SU-DHL-6 (cell line): ENCODE data around the gene CPLANE1.

ENCODE experiments used
- H2AFZ ChIP-seq: fragments of 200-600 bp; sonication (generic); 2 replicates; pipeline ENCODE4 v1.6.1; 2014; ENCODE audit warnings: low read depth, mild to moderate bottlenecking, moderate library complexity, mixed read lengths, antibody characterized with exemption, low read length; ENCODE audit not compliant: severe bottlenecking
- H3F3A ChIP-seq: fragments of 200-600 bp; shearing (Covaris generic); 2 replicates; pipeline ENCODE4 v1.6.0; 2016; ENCODE audit warnings: antibody characterized with exemption, mild to moderate bottlenecking; ENCODE audit not compliant: insufficient read depth
- H3K27ac ChIP-seq: fragments of 200-600 bp; sonication (generic); 2 replicates; pipeline ENCODE4 v1.5.1; 2016; ENCODE audit warnings: low read depth, mild to moderate bottlenecking, low read length, moderate library complexity, mixed read lengths
- H3K27me3 ChIP-seq: fragments of 200-600 bp; sonication (generic), shearing (Covaris generic); 2 replicates; pipeline ENCODE4 v1.6.0; 2014; ENCODE audit warnings: mild to moderate bottlenecking, low read length
- H3K36me3 ChIP-seq: fragments of 200-600 bp; sonication (generic); 2 replicates; pipeline ENCODE4 v1.6.1; 2014; ENCODE audit warnings: mild to moderate bottlenecking, low read length, mixed read lengths
- H3K4me2 ChIP-seq: fragments of 300-600, 200-600 bp; shearing (Covaris generic), sonication (generic); 2 replicates; pipeline ENCODE4 v1.6.0; 2014; ENCODE audit warnings: low read length, low read depth, mild to moderate bottlenecking; ENCODE audit not compliant: poor library complexity, severe bottlenecking
- H3K4me3 ChIP-seq: fragments of 200-600 bp; sonication (generic); 2 replicates; pipeline ENCODE4 v1.5.1; 2014; ENCODE audit warnings: antibody characterized with exemption, low read length, mild to moderate bottlenecking, mixed read lengths; ENCODE audit not compliant: insufficient read depth, poor library complexity, severe bottlenecking
- H3K79me2 ChIP-seq: fragments of 200-600 bp; sonication (generic); 2 replicates; pipeline ENCODE4 v1.6.1; 2014; ENCODE audit warnings: mild to moderate bottlenecking, low read length, moderate library complexity; ENCODE audit not compliant: insufficient read depth
- H3K9ac ChIP-seq: fragments of 200-600 bp; sonication (generic); 2 replicates; pipeline ENCODE4 v1.7.0; 2014; ENCODE audit warnings: mild to moderate bottlenecking, low read length
- H3K9me2 ChIP-seq: fragments of 200-600 bp; sonication (generic); replicated peaks from 2 replicates; pipeline ENCODE4 v1.6.1; 2014; ENCODE audit warnings: low read length; ENCODE audit not compliant: insufficient read depth
- H3K9me3 ChIP-seq: fragments of 200-600 bp; sonication (generic); 2 replicates; pipeline ENCODE4 v1.6.1; 2014; ENCODE audit warnings: low read length, mixed read lengths; ENCODE audit not compliant: insufficient read depth
- H4K20me1 ChIP-seq: fragments of 200-600 bp; sonication (generic); 2 replicates; pipeline ENCODE4 v1.6.1; 2014; ENCODE audit warnings: low read depth, mild to moderate bottlenecking, antibody characterized with exemption, low read length, moderate library complexity, mixed read lengths
- EZH2phosphoT487 ChIP-seq: fragments of 200-600 bp; sonication (generic), shearing (Covaris generic); conservative IDR thresholded peaks from 2 replicates; pipeline ENCODE4 v1.6.1; 2018; ENCODE audit warnings: mild to moderate bottlenecking, antibody characterized with exemption, low read length, moderate library complexity, mixed read lengths
- TF ChIP-seq, protein P1 (sequence below): fragments of 200-600 bp; sonication (generic); IDR thresholded peaks from one replicate; pipeline ENCODE4 v1.5.1; 2017; ENCODE audit warnings: antibody characterized with exemption, mild to moderate bottlenecking, low read length, moderate library complexity; ENCODE audit not compliant: insufficient read depth, poor library complexity, severe bottlenecking

Gene CPLANE1

DNA sequence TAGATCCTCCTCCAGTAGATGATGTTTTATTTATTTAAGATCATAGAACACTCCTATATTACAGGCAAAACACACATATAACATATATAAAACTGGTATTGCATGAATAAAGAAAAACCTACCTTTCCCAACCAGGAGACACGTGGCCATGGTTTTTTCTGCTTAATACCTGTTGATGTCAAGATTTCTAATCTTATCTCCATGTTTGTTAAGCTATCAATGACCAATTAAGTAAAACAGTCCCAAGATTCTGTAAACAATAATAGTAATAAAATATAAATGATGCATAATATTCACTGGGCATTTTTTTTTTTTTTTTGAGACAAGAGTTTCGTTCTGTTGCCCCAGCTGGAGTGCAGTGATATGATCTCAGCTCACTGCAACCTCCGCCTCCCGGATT lies 1.7 kb downstream of the CPLANE1 start:
- H3K27ac ChIP-seq, result no peak overlapping the region
- H3K27me3 ChIP-seq, result no peaks in the 10 kb centered on the region
- no peaks in the 10 kb centered on the region; the same call in 1 of the 2 replicates for H3F3A ChIP-seq
- no peaks in the 10 kb centered on the region for H3K36me3 ChIP-seq
- no peak for TF ChIP-seq EZH2phosphoT487
- TF ChIP-seq, protein P1, sequence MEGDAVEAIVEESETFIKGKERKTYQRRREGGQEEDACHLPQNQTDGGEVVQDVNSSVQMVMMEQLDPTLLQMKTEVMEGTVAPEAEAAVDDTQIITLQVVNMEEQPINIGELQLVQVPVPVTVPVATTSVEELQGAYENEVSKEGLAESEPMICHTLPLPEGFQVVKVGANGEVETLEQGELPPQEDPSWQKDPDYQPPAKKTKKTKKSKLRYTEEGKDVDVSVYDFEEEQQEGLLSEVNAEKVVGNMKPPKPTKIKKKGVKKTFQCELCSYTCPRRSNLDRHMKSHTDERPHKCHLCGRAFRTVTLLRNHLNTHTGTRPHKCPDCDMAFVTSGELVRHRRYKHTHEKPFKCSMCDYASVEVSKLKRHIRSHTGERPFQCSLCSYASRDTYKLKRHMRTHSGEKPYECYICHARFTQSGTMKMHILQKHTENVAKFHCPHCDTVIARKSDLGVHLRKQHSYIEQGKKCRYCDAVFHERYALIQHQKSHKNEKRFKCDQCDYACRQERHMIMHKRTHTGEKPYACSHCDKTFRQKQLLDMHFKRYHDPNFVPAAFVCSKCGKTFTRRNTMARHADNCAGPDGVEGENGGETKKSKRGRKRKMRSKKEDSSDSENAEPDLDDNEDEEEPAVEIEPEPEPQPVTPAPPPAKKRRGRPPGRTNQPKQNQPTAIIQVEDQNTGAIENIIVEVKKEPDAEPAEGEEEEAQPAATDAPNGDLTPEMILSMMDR, result no peak
- H3K79me2 ChIP-seq, result no peaks in the 10 kb centered on the region
- H3K9ac ChIP-seq, result no peak overlapping the region
- H3K9me2 ChIP-seq, result no peaks in the 10 kb centered on the region
- H2AFZ ChIP-seq, result no peak overlapping the region
- no peaks in the 10 kb centered on the region for H3K9me3 ChIP-seq
- no peaks in the 10 kb centered on the region for H4K20me1 ChIP-seq
- no peak overlapping the region for H3K4me2 ChIP-seq
- no peak overlapping the region for H3K4me3 ChIP-seq

- Histone ChIP-seq H3K4me2 (no peak overlapping the region), H4K20me1 (no peaks in the 10 kb centered on the region), H3K9me2 (no peaks in the 10 kb centered on the region)
Measured at GRCh38 chr5:37247036-37247435, 2.1 kb downstream of the CPLANE1 start.

DNA sequence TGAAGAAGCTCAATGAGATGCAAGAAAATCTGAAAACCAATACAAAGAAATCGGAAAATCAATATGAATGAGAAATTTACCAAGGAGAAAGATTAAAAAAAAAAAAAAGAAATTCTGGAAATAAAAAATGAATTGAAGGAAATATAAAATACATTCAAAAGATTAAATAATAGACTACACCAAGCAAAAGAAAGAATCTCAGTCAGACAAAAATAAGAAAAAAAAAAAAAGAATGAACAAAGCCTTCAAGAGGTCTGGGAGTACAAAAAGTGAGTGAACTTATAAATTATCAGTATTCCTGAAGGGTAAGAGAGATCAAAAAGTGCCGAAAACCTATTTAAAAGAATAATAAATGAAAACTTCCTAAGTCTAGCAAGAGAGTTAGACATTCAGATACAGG lies 14.9 kb downstream of the CPLANE1 start:
- Histone ChIP-seq H3K36me3 (no peaks in the 10 kb centered on the region), H3K4me3 (no peak overlapping the region), H3K9me3 (no peaks in the 10 kb centered on the region), H3K27me3 (no peaks in the 10 kb centered on the region), H2AFZ (no peak overlapping the region), H3K27ac (no peak overlapping the region), H3K9me2 (no peaks in the 10 kb centered on the region), H3K4me2 (no peak overlapping the region), H3K9ac (no peak overlapping the region), H4K20me1 (no peaks in the 10 kb centered on the region), H3F3A (no peaks in the 10 kb centered on the region), H3K79me2 (no peaks in the 10 kb centered on the region)
- TF ChIP-seq, protein P1, result no peak
- no peak for TF ChIP-seq EZH2phosphoT487

More at GRCh38 chr5:37247036-37247435, 2.1 kb downstream of the CPLANE1 start:
- no peaks in the 10 kb centered on the region for H3K27me3 ChIP-seq
- H2AFZ ChIP-seq, result no peak overlapping the region
- no peak overlapping the region for H3K4me3 ChIP-seq
- no peak overlapping the region for H3K27ac ChIP-seq
- no peaks in the 10 kb centered on the region; the same call in 1 of the 2 replicates for H3F3A ChIP-seq
- no peaks in the 10 kb centered on the region for H3K9me3 ChIP-seq
- H3K36me3 ChIP-seq, result no peaks in the 10 kb centered on the region
- H3K9ac ChIP-seq, result no peak overlapping the region
- H3K79me2 ChIP-seq, result no peaks in the 10 kb centered on the region
- TF ChIP-seq EZH2phosphoT487, result no peak
- TF ChIP-seq, protein P1, result no peak
